Activated gamma-delta T cell (primary cell): Measurements from ENCODE around the gene LYPD1.
"Not testable (repeated sequence)": the region's sequence is repeated elsewhere in the genome, so short reads cannot be mapped to it uniquely, and the experiment has no call there.

Experiments
- DNase-seq: peaks from one replicate; lab custom pipeline; 2025; lab: John Stamatoyannopoulos, UW
- total RNA-seq, 2 donors: gene quantifications; one replicate each; lab custom pipeline; 2026; lab: John Stamatoyannopoulos, UW

The LYPD1 gene, protein sequence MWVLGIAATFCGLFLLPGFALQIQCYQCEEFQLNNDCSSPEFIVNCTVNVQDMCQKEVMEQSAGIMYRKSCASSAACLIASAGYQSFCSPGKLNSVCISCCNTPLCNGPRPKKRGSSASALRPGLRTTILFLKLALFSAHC
- total RNA-seq = 0 to 0.05 reads per million in 2 donors

DNA sequence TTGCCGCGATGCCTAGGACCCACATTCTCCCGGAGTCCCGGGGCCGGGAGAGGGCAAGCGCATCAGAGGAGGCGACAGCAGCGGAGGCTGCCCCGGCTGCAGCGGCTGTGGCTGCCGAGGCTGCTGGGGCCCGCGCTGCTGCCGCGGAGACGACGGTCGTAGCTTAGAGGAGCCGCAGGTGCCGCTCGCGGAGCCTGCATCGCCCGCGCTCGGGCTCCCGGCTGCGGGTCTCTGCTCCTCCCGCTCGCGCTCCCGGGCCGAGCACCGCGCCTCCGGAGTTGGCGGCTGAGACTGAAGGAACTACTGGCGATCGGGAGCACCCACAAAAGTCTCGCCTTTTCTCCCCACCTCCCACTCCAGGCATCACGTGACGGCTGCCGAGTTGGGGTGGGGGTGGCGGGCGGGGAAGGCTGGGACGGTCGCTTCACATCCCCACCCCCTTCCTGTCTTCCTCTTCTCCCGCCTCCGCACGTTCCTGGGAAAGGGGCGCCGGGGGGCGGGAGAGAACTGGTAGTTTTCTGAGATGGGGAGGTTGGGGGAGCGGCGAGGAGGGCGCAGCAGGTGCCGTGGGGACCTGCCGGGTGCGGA lies at the start of gene LYPD1:
TSS of gene LYPD1 (minus strand) at position 298 of the 588 bp plus-strand sequence. CDS start at position 25, 273 bp downstream.
- DNase-seq = no peak

DNA sequence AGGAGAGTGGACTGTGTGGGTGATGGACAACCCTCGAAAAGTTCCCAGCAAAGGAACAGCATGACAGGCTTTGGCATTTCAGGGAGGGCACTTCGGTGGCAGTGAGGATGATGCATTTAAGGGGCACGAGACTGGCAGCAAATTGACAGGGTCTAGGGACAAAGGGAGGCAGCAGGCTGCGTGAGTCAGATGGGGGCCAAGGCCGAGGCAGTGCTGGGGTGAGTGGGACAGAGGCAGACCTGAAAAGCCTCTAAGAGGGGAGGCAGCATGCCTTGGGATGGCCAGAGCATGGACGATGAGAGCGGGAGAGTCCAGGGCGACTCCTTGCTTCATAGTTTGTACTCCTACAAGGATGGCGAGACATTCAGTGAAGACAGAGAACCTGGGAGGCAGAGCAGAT lies 49.5 kb upstream of the LYPD1 start:
- DNase-seq = no peak

DNA sequence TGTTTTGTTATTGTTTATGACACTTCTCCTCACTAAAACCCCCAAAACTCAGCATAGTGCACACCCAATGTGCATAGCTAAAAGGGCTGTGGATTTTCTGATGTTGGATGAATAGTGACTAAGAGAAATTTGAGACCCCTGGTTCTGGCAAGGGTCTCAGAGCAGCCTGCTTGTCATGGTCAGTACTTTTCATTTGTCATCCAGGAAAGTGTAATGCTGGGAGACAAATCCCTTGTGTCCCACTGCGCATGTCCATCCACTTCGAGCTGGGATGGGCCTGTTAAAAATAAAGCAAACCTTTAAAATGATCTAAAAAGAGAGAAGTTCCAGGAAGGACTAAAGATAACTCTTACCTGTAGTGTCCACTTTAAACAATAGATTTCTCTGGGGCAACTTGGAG lies 46.9 kb upstream of the LYPD1 start:
- no peak for DNase-seq

DNA sequence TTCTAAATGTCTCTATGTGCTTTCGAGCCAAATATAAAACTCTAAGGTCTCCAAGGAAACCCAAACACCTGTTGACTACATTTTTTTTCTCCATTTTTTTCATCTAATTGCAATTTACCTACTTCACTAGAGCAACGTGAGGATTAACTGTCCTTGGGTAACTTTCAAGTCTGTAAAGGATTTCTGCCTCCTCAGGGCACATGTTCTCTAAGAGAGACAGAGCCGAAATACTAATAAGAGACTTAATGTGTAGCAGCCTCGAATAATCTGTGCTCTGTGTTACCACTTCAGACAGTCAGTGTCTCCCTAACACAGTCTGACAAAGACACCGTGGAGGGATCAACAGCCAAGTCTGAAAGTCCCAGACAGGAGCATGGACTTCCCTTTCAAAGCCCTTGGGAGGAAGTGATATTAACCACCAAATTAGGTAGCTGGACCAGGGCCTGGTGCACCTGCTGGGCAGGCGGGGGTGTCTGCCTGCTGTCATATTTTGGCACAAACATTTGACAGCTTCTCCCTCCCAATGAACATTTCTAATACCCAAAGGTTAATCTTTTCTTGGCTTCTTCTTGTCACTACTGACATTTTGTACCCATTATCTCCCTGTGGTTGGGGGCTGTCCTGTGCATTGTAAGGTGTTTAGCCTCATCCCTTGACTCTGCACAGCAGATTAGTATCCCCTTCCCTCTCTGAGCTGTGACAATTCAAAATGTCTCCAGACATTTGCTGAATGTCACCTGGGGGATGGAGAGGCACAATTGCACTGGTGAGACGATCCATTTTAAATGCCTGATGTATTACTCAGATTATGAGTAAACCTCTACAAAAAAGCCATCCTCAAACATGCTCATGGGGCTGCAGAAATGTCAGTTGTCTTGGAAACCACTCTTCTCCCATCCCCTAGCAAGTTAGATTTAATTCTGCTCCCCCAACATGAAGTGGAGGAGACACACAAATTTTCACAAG lies 45.7 kb upstream of the LYPD1 start:
- no peak for DNase-seq

DNA sequence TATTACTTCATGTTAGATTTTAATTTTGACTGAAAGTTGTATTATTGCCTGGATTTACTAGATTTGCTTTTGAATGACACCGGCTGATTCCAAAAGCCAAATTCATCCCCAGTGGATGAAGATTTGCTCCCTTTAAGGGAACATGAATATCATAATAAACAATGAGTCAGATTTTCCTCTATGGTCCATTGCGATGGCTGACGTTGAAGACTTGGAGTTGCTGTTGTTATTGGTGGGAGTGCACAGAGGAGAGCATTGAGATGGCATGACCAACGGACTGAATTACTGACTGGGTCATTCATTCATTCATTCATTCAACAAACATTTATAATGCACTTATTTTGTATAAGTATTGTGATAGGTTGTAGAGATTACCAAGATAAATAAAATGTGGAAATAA lies 33.4 kb upstream of the LYPD1 start:
- no peak for DNase-seq

DNA sequence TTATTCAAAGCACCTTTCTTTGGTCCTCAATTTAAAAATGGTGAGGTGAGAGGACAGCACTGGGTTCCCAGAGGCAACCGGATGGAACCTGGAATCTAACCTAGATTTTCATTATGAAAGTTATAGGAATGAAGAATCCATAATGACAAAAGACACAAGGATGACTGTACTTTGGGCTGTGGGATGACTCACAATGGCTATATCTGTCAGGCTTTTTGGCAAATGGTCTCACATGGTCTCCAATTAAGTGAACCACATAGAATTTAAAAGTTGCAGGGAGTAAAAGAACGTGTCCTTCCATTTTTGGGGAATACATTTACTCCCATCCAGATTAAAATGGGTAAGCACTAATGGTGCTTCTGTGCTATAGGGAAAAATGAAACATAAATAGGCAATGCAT lies 31.8 kb upstream of the LYPD1 start:
- no peak for DNase-seq

DNA sequence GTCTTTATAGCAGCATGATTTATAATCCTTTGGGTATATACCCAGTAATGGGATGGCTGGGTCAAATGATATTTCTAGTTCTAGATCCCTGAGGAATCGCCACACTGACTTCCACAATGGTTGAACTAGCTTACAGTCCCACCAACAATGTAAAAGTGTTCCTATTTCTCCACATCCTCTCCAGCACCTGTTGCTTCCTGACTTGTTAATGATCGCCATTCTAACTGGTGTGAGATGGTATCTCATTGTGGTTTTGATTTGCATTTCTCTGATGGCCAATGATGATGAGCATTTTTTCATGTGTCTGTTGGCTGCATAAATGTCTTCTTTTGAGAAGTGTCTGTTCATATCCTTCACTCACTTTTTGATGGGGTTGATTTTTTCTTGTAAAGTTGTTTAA lies 29.8 kb upstream of the LYPD1 start:
- DNase-seq = not testable (repeated sequence)

DNA sequence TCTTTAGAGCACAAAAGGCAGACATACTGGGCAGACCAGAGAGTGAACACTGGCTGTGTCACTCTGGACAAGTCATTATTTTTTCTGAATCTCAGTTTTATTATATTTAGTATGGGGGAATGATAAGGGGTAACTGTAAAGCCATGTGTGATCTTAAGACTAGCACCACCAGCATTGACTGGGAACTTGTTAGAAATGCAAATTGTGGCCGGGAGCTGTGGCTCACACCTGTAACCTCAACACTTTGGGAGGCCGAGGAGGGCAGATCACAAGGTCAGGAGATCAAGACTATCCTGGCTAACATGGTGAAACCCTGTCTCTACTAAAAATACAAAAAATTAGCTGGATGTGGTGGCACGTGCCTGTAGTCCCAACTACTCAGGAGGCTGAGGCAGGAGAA lies 28.3 kb upstream of the LYPD1 start:
- not testable (repeated sequence) for DNase-seq

DNA sequence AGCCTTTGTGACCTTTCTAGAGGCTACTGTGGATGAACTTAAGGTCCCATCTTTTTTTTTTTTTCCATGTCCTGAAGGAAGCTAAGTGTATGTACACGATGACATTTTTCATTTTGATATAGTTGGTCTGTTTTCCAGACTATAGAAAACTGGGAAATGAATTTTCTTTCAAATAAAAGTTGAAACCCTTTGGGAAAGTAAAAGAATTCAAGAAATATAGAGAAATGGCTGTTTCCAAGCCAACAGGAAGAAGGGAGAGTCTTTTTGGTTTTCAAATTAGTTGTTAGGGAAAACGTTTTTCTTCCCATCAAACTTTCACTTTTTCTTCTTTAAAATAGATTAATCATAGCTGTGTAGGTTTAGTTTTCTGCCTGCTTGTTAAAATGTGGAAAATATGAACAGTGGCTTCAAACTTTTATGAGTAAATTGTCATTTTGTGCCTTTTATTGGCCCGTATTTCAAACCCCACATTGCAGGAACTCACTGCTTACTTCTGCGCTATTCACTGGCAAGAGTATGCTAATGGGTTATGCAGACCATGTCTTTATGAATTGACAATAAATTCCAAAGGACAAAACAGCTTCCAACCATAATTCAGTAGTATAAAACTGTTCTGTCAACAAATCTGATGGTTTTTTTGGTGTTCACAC lies 27.7 kb upstream of the LYPD1 start:
- no peak for DNase-seq

DNA sequence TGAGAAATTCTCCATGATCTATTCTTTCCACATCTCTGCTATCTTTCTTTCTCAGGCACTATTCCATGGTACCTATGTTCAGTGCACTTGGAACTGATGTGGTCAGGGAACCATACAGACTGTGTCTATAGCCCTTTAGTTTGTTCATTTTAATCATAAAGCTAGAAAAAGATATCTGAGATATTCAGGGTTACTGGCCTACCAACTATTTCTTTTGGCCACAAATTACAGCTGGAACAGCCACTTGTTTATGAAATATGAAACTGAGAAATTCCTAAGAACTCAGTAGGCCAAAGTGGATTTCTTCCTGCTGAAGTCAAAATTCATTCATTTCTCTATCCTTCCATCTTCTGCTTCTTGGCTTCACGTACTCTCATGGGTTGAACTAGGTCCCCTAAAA lies 22.8 kb upstream of the LYPD1 start:
- DNase-seq = no peak

DNA sequence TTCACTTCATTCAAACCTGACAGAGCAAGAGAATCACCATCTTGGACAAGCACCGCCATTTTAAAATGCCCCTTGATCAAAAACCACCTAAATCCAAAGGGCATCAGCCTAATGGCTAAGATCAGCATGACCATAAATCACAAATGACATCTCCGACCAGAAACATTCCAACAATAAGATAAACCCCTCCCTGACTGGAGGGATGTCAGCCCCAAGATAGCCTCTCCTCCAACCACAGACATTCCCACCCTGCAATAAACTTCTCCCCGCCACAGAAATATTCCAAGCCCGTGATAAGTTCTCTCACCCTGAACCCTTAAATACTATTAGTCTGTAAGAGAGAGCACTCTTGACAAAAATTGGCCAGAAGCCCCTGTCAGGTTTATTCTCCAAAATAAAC lies 21.6 kb upstream of the LYPD1 start:
- no peak for DNase-seq

DNA sequence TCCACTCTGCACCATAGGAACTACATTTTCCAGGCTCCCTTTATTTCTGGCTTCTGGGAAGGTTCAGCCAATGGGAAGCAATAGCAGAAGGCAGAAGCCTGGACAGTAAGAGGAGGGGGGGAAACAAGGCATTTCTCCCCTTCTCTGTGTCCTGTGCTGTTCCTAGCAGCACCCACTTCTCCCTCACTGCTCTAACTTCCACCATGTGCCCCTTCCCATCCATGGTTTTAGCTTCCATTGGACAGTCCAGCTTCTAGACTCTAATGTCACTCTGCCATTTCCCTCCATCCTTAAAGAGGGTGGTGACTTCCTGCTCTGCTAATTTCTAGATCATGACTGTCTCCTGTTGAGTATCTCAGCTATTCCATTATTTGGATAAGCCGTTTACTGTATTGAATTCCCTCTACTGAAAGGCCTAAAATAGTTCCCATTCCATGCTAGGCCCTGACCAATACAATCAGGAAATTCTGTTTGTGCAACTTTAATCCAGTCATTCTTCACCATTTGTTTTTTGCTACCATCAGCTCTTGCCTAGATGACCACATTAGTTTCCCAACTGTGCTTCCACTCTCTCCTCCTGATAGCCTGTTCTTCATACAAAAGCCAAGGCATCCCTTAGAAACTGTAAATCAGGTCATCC lies 20.8 kb upstream of the LYPD1 start:
- DNase-seq = no peak

DNA sequence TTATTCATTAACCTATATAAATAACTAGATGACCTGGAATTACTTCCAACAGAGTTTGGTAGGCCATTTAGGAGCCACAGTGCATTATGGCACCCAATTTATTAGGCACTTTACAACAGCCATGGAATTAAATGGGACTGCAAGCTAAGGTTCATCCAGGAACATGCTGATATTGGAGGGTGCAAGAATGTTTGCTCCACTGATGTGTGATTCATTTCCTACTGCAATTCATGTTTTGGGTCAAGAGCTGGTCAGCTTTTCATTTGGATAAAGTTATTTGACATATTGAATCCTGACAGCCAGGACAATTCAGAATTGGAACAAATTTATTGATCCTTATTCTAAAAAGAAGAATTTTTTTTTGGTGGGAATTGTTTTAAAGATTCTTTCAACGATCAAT lies 11.8 kb upstream of the LYPD1 start:
- DNase-seq = no peak

DNA sequence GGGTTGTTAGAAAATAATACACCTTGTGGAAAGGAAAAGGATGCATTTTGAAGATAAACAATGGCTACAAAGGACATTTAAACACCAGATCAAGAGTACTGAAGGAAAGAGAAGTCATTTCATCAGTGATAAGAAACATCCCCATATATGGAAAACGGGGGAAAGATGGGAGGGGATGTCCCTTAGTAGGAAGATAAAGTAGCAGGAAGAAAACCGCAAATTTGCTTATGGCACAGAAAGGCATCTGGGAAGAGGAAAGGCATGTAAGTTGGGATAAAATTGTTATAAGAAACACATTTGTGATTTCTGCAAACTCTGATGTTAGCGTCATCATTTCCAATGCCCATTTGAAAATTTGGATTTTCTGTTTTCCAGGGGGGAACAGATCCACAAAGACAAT lies 10.5 kb upstream of the LYPD1 start:
- no peak for DNase-seq

DNA sequence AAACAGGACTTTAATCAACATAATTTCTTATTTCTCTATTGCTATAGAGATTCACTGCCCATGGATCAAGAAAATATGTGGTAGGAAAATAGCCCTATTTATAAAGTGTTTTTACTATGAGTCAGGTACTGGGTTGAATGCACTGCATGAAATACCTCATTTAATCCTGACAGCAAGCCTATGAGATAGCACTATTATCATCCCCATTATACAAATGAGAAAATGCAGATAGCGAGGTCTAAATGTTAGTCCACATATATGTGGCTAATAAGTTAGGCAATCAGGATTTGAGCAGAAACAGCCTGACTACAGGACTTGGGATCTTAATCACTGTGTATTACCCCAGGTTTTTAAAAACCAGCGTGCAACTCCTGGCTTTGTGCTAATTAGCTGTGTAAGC lies 8.5 kb upstream of the LYPD1 start:
- no peak for DNase-seq

DNA sequence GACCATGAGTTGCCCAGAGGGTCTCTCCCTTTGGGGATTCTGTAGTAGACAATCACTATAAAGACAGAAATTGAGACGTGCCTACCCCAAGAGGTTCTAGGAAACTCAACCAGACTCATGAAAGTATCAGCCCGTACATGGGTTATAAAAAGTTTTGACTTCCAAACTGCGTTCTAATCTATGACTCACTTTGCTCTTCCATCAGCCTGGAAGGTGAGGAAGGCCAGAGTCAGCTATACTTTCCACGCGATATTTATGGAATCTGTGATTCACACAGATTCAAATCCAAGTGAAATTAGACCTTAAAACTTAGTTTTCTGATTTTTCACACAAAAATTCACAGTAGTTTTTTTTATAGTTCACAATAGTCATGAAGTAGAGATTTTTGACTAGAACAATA lies 7.7 kb upstream of the LYPD1 start:
- DNase-seq = no peak

DNA sequence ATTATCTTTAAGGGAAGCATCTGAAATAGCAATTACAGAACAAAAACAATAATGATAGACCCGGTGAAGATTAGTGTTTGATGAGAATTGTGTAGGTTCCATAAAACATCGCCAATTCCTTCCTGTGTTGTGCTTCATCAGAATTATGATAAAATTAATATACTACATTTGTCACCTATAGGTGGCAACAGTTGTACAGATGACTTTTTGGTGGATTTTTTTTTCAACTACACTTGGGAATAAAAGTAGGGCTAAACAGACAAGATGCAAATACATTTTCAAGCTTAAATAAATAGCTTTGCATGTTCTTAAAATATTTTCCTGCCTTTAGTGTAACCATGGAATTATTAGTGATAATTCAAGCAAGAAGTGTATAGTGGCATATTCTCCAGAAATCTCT lies 7.0 kb upstream of the LYPD1 start:
- no peak for DNase-seq

DNA sequence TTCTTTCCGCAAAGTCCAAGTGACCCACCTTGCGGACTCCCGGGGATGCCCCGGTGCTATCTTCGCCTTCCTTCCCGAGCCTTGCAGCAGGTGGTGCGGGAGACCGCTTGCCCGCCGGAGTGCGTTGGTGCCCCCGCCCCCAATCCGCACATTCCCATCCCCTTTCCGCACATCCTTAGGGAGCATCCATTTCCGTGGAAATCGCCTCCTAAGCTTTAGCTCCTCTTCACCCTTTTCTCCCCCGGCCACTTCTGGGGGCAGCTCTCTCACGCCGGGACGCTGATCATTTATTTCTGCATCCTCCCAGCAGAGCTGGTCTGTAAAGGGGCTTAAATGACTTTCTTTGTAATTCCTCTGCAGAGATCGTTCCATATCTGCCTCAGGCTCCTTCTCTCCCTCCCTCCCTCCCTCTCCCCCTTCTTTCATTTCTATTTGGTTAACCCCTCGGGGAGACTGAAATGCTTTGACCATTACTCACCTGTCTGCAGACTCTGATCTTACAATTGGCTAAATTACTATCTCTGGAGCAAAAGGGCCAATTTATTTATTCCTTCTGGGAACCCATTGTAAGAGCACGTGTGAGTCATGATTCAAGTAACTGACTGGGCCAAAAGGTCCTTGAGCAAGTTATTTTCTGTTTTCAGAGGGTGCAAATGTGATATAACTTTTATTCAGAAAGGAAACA lies 1.3 kb upstream of the LYPD1 start:
- no peak for DNase-seq

DNA sequence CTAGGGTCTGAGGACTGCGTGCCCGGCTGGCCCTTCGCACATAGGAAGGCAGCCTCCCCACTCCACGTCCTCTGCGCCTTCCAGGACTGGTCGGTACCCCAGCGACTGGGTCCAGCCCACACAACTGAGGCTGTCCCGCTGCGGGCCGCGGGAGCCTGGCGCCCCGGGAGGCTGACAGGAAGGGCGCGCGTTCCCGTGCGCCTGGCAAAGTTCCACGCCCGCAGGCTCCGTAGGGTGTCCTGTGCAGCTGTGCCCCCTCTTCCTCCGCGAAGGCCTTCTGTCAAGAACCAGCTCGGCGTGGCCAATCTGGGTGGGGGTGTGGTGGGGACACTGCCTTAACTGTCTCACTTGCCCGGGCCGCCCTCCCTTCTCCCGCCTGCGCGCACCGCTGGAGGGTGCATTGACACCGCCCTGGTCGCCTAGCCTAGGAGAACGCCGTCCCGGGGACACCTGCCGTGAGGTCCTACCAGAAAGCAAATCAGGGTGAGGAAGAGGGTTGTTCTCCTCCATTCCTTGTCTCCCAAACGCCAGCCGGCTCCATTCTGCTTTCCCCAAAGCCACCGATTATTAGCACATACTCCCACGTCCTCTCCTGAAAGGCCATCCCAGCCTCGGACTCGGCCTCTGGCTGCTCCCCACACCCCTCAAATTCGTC lies 618 bp upstream of the LYPD1 start:
- DNase-seq = no peak

DNA sequence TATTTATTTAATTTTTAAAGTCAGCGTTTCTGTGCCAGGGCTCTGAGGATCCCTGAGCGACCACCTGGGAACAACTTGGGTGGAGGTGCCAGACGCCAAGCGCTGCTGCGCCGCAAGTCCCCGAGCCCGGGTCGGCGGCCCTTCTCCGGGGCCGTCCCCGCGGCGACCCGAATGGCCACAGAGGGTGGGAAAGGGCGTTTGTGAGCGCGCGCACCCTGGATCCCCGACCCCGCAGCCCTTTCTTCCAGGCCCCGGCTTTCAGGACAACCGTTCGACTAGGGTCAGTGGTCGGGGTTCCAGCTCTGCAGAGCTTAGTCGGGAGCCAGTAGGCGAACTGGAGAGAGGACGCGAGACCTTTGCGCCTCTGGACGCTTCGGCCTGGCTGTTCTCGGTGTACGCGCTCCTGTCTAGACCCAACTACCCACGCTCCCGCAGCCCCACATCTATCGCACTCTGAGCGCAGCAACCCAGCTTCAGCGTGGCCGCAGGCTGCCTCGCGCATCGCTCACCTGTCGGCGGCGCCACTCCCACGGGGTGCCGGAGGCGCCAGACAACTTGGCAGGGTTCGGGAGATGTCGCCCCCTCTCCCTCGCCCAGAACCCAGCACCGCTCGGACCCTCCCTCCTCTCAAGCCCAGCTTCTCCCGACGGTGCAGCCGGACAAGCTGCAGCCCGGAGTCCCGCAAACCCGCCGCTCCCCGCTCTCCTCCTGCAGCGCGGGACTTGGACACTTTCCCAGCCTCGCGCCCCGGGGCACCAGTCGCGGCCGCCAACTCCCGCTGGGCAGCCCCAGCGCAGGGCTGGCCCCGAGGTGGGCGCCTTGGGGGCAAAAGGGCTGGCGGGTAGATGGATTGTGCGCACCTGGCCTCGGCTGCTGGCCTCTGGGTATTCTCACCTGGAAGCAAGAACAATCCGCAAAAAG lies 758 bp downstream of the LYPD1 start:
- no peak for DNase-seq
